BLaER1 treated with 17β-estradiol and CSF1 and Interleukin-3, amounts not matched to agents 10 nM and 100 nM (cell line): ENCODE results near the gene AIFM2.
"Not testable (repeated sequence)": the region's sequence is repeated elsewhere in the genome, so short reads cannot be mapped to it uniquely, and the experiment has no call there.

Source experiments
- H3K27ac ChIP-seq, 11 experiments: shearing (Covaris generic); formaldehyde crosslinking; 2 replicates each; pipeline ENCODE4 v1.8.1; 2022
- H3K27me3 ChIP-seq, 11 experiments: shearing (Covaris generic); formaldehyde crosslinking; 2 replicates each; pipeline ENCODE4 v1.8.1; 2022
- H3K36me3 ChIP-seq, 11 experiments: shearing (Covaris generic); formaldehyde crosslinking; 2 replicates each; pipeline ENCODE4 v1.8.1; 2022
- H3K4me1 ChIP-seq, 10 experiments: shearing (Covaris generic); formaldehyde crosslinking; 2 replicates each; pipeline ENCODE4 v1.8.1; 2022
- H3K4me2 ChIP-seq, 11 experiments: shearing (Covaris generic); formaldehyde crosslinking; 2 replicates each; pipeline ENCODE4 v1.8.1; 2022
- H3K4me3 ChIP-seq, 10 experiments: shearing (Covaris generic); formaldehyde crosslinking; 2 replicates each; pipeline ENCODE4 v1.8.1; 2022
- H3K9ac ChIP-seq, 11 experiments: shearing (Covaris generic); formaldehyde crosslinking; 2 replicates each; pipeline ENCODE4 v1.8.1; 2022
- H3K9me3 ChIP-seq, 11 experiments: shearing (Covaris generic); formaldehyde crosslinking; replicated peaks in 1 of 11; 2 replicates each; pipeline ENCODE4 v1.8.1; 2022
- H4K20me1 ChIP-seq, 11 experiments: shearing (Covaris generic); formaldehyde crosslinking; 2 replicates each; pipeline ENCODE4 v1.8.1; 2022
- Cebpa-rat ChIP-seq, 11 experiments: shearing (Covaris generic); IDR thresholded peaks; 2 replicates each; pipeline ENCODE4 v1.8.1; 2022

The AIFM2 gene

GRCh38 chr10:70123817-70124216, 8.8 kb downstream of the AIFM2 start:
- no peak overlapping the region for H3K4me3 ChIP-seq
- H3K27ac ChIP-seq, result peak overlapping the region in 4 of 11 experiments; percentile 18 to 53 (median 30); a peak in 4 of 22 replicates
- H4K20me1 ChIP-seq, result peaks cover 0 to 25% (median 0%) of the 10 kb centered on the region in 11 experiments; a peak in 5 of 22 replicates
- no peak for TF ChIP-seq Cebpa-rat (IDR thresholded peaks at IDR 0.05)
- H3K9me3 ChIP-seq, result peaks cover 0 to 11% (median 0%) of the 10 kb centered on the region in 11 experiments; a peak in 3 of 22 replicates
- H3K4me2 ChIP-seq, result peak overlapping the region in 2 of 11 experiments; percentile 27 to 51; a peak in 3 of 22 replicates
- H3K36me3 ChIP-seq, result peaks cover 0 to 63% (median 28%) of the 10 kb centered on the region in 11 experiments; a peak in 19 of 22 replicates
- H3K27me3 ChIP-seq, result no peaks in the 10 kb centered on the region
- peaks cover 14 to 45% (median 33%) of the 10 kb centered on the region in 10 experiments for H3K4me1 ChIP-seq
- no peak overlapping the region for H3K9ac ChIP-seq

- Histone ChIP-seq H3K4me2 (peak overlapping the region in 5 of 11 experiments; percentile 2 to 51 (median 27); a peak in 7 of 22 replicates), H3K4me1 (peaks cover 14 to 45% (median 33%) of the 10 kb centered on the region in 10 experiments), H3K36me3 (peaks cover 0 to 63% (median 28%) of the 10 kb centered on the region in 11 experiments; a peak in 19 of 22 replicates), H4K20me1 (peaks cover 0 to 20% (median 0%) of the 10 kb centered on the region in 11 experiments; a peak in 5 of 22 replicates), H3K27ac (peak overlapping the region in 7 of 11 experiments; percentile 8 to 53 (median 25); a peak in 10 of 22 replicates), H3K9ac (0 out of 22 replicates have a peak overlapping the region, but pooled peaks of 1 of the 11 experiments have one; percentile 8), H3K9me3 (peaks cover 0 to 11% (median 0%) of the 10 kb centered on the region in 11 experiments; a peak in 3 of 22 replicates)
- H3K27me3 ChIP-seq, H3K4me3 ChIP-seq: not testable (repeated sequence)
Measured at GRCh38 chr10:70123166-70123565, 9.5 kb downstream of the AIFM2 start.

GRCh38 chr10:70122742-70123141, 9.9 kb downstream of the AIFM2 start:
- H3K4me1 ChIP-seq, result peaks cover 14 to 45% (median 33%) of the 10 kb centered on the region in 10 experiments
- peaks cover 0 to 11% (median 0%) of the 10 kb centered on the region in 11 experiments; a peak in 3 of 22 replicates for H3K9me3 ChIP-seq
- peaks cover 0 to 66% (median 32%) of the 10 kb centered on the region in 11 experiments; a peak in 19 of 22 replicates for H3K36me3 ChIP-seq
- peak overlapping the region in 5 of 11 experiments; percentile 23 to 53 (median 26); a peak in 7 of 22 replicates for H3K27ac ChIP-seq
- no peaks in the 10 kb centered on the region for H3K27me3 ChIP-seq
- TF ChIP-seq Cebpa-rat (IDR thresholded peaks at IDR 0.05), result no peak; a peak in 1 of 22 replicates
- H4K20me1 ChIP-seq, result peaks cover 0 to 16% (median 0%) of the 10 kb centered on the region in 11 experiments; a peak in 5 of 22 replicates
- H3K4me3 ChIP-seq, result no peak overlapping the region
- H3K9ac ChIP-seq, result peak overlapping the region in 1 of 11 experiments; percentile 6; a peak in 1 of 22 replicates
- H3K4me2 ChIP-seq, result peak overlapping the region in 5 of 11 experiments; percentile 2 to 51 (median 27); a peak in 8 of 22 replicates

- peaks cover 11 to 38% (median 26%) of the 10 kb centered on the region in 10 experiments for H3K4me1 ChIP-seq
- H3K9me3 ChIP-seq, result peaks cover 0 to 11% (median 0%) of the 10 kb centered on the region in 11 experiments; a peak in 3 of 22 replicates
- peaks cover 0 to 19% (median 0%) of the 10 kb centered on the region in 11 experiments; a peak in 3 of 22 replicates for H4K20me1 ChIP-seq
- no peak overlapping the region for H3K9ac ChIP-seq
- H3K36me3 ChIP-seq, result peaks cover 0 to 75% (median 41%) of the 10 kb centered on the region in 11 experiments; a peak in 19 of 22 replicates
- no peak overlapping the region for H3K4me2 ChIP-seq
- H3K27me3 ChIP-seq, result no peaks in the 10 kb centered on the region
- no peak overlapping the region for H3K4me3 ChIP-seq
- H3K27ac ChIP-seq, result no peak overlapping the region
- TF ChIP-seq Cebpa-rat (IDR thresholded peaks at IDR 0.05), result no peak
Measured at GRCh38 chr10:70121281-70121949, 11.2 kb downstream of the AIFM2 start.

GRCh38 chr10:70120417-70120816, 12.2 kb downstream of the AIFM2 start:
- no peak overlapping the region for H3K27ac ChIP-seq
- H3K4me3 ChIP-seq, result no peak overlapping the region
- no peak overlapping the region for H3K4me2 ChIP-seq
- H3K4me1 ChIP-seq, result peaks cover under 1 to 28% (median 17%) of the 10 kb centered on the region in 10 experiments; a peak in 17 of 20 replicates
- no peak overlapping the region for H3K9ac ChIP-seq
- H3K27me3 ChIP-seq, result no peaks in the 10 kb centered on the region
- H3K9me3 ChIP-seq, result peaks cover 0 to 9% (median 0%) of the 10 kb centered on the region in 11 experiments; a peak in 3 of 22 replicates
- H4K20me1 ChIP-seq, result peaks cover 0 to 22% (median 0%) of the 10 kb centered on the region in 11 experiments; a peak in 2 of 22 replicates
- peaks cover 0 to 80% (median 47%) of the 10 kb centered on the region in 11 experiments; a peak in 19 of 22 replicates for H3K36me3 ChIP-seq
- TF ChIP-seq Cebpa-rat (IDR thresholded peaks at IDR 0.05), result no peak

GRCh38 chr10:70119623-70120022, 13.0 kb downstream of the AIFM2 start:
- no peak for TF ChIP-seq Cebpa-rat (IDR thresholded peaks at IDR 0.05)
- no peak overlapping the region for H3K9ac ChIP-seq
- no peak overlapping the region for H3K4me3 ChIP-seq
- no peaks in the 10 kb centered on the region for H3K27me3 ChIP-seq
- H3K27ac ChIP-seq, result no peak overlapping the region
- H3K4me1 ChIP-seq, result peaks cover 0 to 24% (median 13%) of the 10 kb centered on the region in 10 experiments; a peak in 13 of 20 replicates
- H3K9me3 ChIP-seq, result peaks cover 0 to 1% (median 0%) of the 10 kb centered on the region in 11 experiments; a peak in 2 of 22 replicates
- no peak overlapping the region for H3K4me2 ChIP-seq
- H3K36me3 ChIP-seq, result peaks cover 4 to 88% (median 54%) of the 10 kb centered on the region in 11 experiments; a peak in 20 of 22 replicates
- H4K20me1 ChIP-seq, result peaks cover 0 to 22% (median 0%) of the 10 kb centered on the region in 11 experiments; a peak in 2 of 22 replicates

- peaks cover 5 to 92% (median 59%) of the 10 kb centered on the region in 11 experiments; a peak in 20 of 22 replicates for H3K36me3 ChIP-seq
- no peak overlapping the region for H3K9ac ChIP-seq
- H3K9me3 ChIP-seq, result no peaks in the 10 kb centered on the region
- no peak for TF ChIP-seq Cebpa-rat (IDR thresholded peaks at IDR 0.05)
- H3K4me2 ChIP-seq, result no peak overlapping the region
- no peak overlapping the region for H3K27ac ChIP-seq
- peaks cover 0 to 20% (median 11%) of the 10 kb centered on the region in 10 experiments; a peak in 16 of 20 replicates for H3K4me1 ChIP-seq
- no peak overlapping the region for H3K4me3 ChIP-seq
- H3K27me3 ChIP-seq, result no peaks in the 10 kb centered on the region
- H4K20me1 ChIP-seq, result peaks cover 0 to 22% (median 0%) of the 10 kb centered on the region in 11 experiments; a peak in 2 of 22 replicates
Measured at GRCh38 chr10:70119197-70119596, 13.4 kb downstream of the AIFM2 start.

GRCh38 chr10:70118196-70118595, 14.4 kb downstream of the AIFM2 start:
- Histone ChIP-seq H3K4me3 (no peak overlapping the region), H3K27ac (no peak overlapping the region), H3K4me2 (no peak overlapping the region), H3K4me1 (peaks cover 2 to 20% (median 14%) of the 10 kb centered on the region in 10 experiments; a peak in 17 of 20 replicates), H3K9ac (no peak overlapping the region), H3K27me3 (no peaks in the 10 kb centered on the region), H3K9me3 (no peaks in the 10 kb centered on the region), H4K20me1 (peaks cover 0 to 26% (median 0%) of the 10 kb centered on the region in 11 experiments; a peak in 2 of 22 replicates), H3K36me3 (peaks cover 15 to 94% (median 66%) of the 10 kb centered on the region in 11 experiments)
- TF ChIP-seq Cebpa-rat (IDR thresholded peaks at IDR 0.05), result no peak
